ENCODE measurements around the gene C3orf70.

The C3orf70 gene

GRCh38 chr3:185058796-185059195 lies 94.1 kb downstream of the C3orf70 start:
- DNase-seq (ENCODE audit: low read depth) = no peak
- no peak overlapping the region for H3K4me3 ChIP-seq (ENCODE audit: low read depth, low read length)
- TF ChIP-seq CTCF (IDR thresholded peaks at IDR 0.05; ENCODE audit: low read depth, low read length, missing control alignments) = no peak

GRCh38 chr3:185057829-185058228 lies 95.0 kb downstream of the C3orf70 start:
- DNase-seq (ENCODE audit: low read depth) = no peak
- H3K4me3 ChIP-seq (ENCODE audit: low read depth, low read length) = no peak overlapping the region
- no peak for TF ChIP-seq CTCF (IDR thresholded peaks at IDR 0.05; ENCODE audit: low read depth, low read length, missing control alignments)

- DNase-seq (ENCODE audit: low read depth) = no peak
Observed at GRCh38 chr3:185056908-185057307, 96.0 kb downstream of the C3orf70 start.

GRCh38 chr3:185052631-185053030 lies 100.2 kb downstream of the C3orf70 start:
- DNase-seq (ENCODE audit: low read depth) = no peak
- TF ChIP-seq CTCF (IDR thresholded peaks at IDR 0.05; ENCODE audit: low read depth, low read length, missing control alignments) = no peak
- H3K4me3 ChIP-seq (ENCODE audit: low read depth, low read length) = no peak overlapping the region

More at GRCh38 chr3:185056908-185057307, 96.0 kb downstream of the C3orf70 start:
- H3K4me3 ChIP-seq (ENCODE audit: low read depth, low read length) = no peak overlapping the region
- TF ChIP-seq CTCF (IDR thresholded peaks at IDR 0.05; ENCODE audit: low read depth, low read length, missing control alignments) = no peak

GRCh38 chr3:185051801-185052200 lies 101.1 kb downstream of the C3orf70 start:
- no peak for TF ChIP-seq CTCF (IDR thresholded peaks at IDR 0.05; ENCODE audit: low read depth, low read length, missing control alignments)
- DNase-seq (ENCODE audit: low read depth) = no peak
- H3K4me3 ChIP-seq (ENCODE audit: low read depth, low read length) = no peak overlapping the region

GRCh38 chr3:185049710-185050109 lies 103.2 kb downstream of the C3orf70 start:
- no peak overlapping the region for H3K4me3 ChIP-seq (ENCODE audit: low read depth, low read length)
- no peak for TF ChIP-seq CTCF (IDR thresholded peaks at IDR 0.05; ENCODE audit: low read depth, low read length, missing control alignments)
- DNase-seq (ENCODE audit: low read depth) = no peak

GRCh38 chr3:185046603-185047002 lies 106.3 kb downstream of the C3orf70 start:
- H3K4me3 ChIP-seq (ENCODE audit: low read depth, low read length) = no peak overlapping the region
- no peak for DNase-seq (ENCODE audit: low read depth)
- no peak for TF ChIP-seq CTCF (IDR thresholded peaks at IDR 0.05; ENCODE audit: low read depth, low read length, missing control alignments)
